Tibial nerve (tissue), 3 donors: ENCODE results near the gene SLC10A7.

Experiments
- CTCF ChIP-seq, 5 experiments: fragments of 200-600 bp in 3 of 5; fragments of 450-650 bp in 2 of 5; sonication (generic) in 3 of 5; IDR thresholded peaks; one replicate each; pipeline ENCODE4 v1.5.1; 2016 to 2019; ENCODE audit warnings: antibody characterized with exemption in 5 of 5, mild to moderate bottlenecking in 3 of 5, moderate library complexity in 2 of 5
- POLR2A ChIP-seq, 2 donors: fragments of 450-650 bp; IDR thresholded peaks; one replicate each; pipeline ENCODE4 v1.6.1; 2017; ENCODE audit warnings: antibody characterized with exemption in 2 of 2, mild to moderate bottlenecking in 2 of 2, moderate library complexity in 2 of 2

GRCh38 chr4:146269228-146269653 is 252.5 kb downstream of the SLC10A7 start:
- TF ChIP-seq CTCF (IDR thresholded peaks at IDR 0.05): no peak
- TF ChIP-seq POLR2A (IDR thresholded peaks at IDR 0.05): no peak
